ENCODE results near the gene GSTO2. TPM values are rescaled to one million over a fixed set of nuclear protein-coding genes. Genes with fewer than 3 reads are reported as not detected.

Gene GSTO2
- total RNA-seq, 1 donor from 2014 or later, result 1.2 TPM

- peak overlapping the region; percentile 95 for H3K9ac ChIP-seq (ENCODE audit: low read length)
- peaks cover 92% of the 10 kb centered on the region for H3K79me2 ChIP-seq (ENCODE audit: insufficient read depth, low read length)
- no peaks in the 10 kb centered on the region for H3K9me3 ChIP-seq (ENCODE audit: insufficient read depth, low read depth, low read length)
- H3K36me3 Mint-ChIP-seq (ENCODE audit: low read depth, unreplicated experiment), result no peaks in the 10 kb centered on the region
- TF ChIP-seq EZH2 (IDR thresholded peaks at IDR 0.05; ENCODE audit: insufficient read depth, low read length), result no peak
- TF ChIP-seq CTCF (IDR thresholded peaks at IDR 0.05; ENCODE audit: insufficient read depth, low read depth, low read length), result no peak
- no peak overlapping the region for H3K4me3 ChIP-seq (ENCODE audit: insufficient read depth, low read depth, low read length)
- H2AFZ ChIP-seq (ENCODE audit: low read depth, low read length), result no peak overlapping the region
- H3K36me3 ChIP-seq (ENCODE audit: insufficient read depth, low read length), result peaks cover 5% of the 10 kb centered on the region
- peaks cover 87% of the 10 kb centered on the region for H3K4me1 ChIP-seq (ENCODE audit: insufficient read depth, low read length)
- no peaks in the 10 kb centered on the region for H3K27me3 ChIP-seq (ENCODE audit: insufficient read depth, low read length)
- H3K27ac ChIP-seq (ENCODE audit: low read depth, low read length), result peak overlapping the region; percentile 99
- H3K9me3 Mint-ChIP-seq (ENCODE audit: unreplicated experiment), result no peaks in the 10 kb centered on the region
- no peak for DNase-seq (ENCODE audit: low read depth)
- H3K27me3 Mint-ChIP-seq (ENCODE audit: low read depth, unreplicated experiment), result no peaks in the 10 kb centered on the region
- no peak for FAIRE-seq
- H3K4me1 Mint-ChIP-seq (ENCODE audit: low read depth, unreplicated experiment), result peaks cover 59% of the 10 kb centered on the region
- peaks cover 84% of the 10 kb centered on the region for H4K20me1 ChIP-seq (ENCODE audit: insufficient read depth, low read length)
- peak overlapping the region; percentile 91 for H3K27ac Mint-ChIP-seq (ENCODE audit: unreplicated experiment)
- H3K4me2 ChIP-seq (ENCODE audit: low read length), result peak overlapping the region; percentile 87
- no peak overlapping the region for H3K4me3 Mint-ChIP-seq (ENCODE audit: unreplicated experiment)
Measured at GRCh38 chr10:104332243-104333031, 63.5 kb downstream of the GSTO2 start.

- Mint-ChIP-seq H3K36me3 (ENCODE audit: low read depth, unreplicated experiment) (no peaks in the 10 kb centered on the region), H3K27me3 (ENCODE audit: low read depth, unreplicated experiment) (no peaks in the 10 kb centered on the region), H3K9me3 (ENCODE audit: unreplicated experiment) (no peaks in the 10 kb centered on the region), H3K4me1 (ENCODE audit: low read depth, unreplicated experiment) (peaks cover 52% of the 10 kb centered on the region), H3K27ac (ENCODE audit: unreplicated experiment) (peak overlapping the region; percentile 91), H3K4me3 (ENCODE audit: unreplicated experiment) (no peak overlapping the region)
- FAIRE-seq (no peak), DNase-seq (ENCODE audit: low read depth) (no peak)
- Histone ChIP-seq H3K4me2 (ENCODE audit: low read length) (peak overlapping the region; percentile 87), H3K9me3 (ENCODE audit: insufficient read depth, low read depth, low read length) (no peaks in the 10 kb centered on the region), H3K4me3 (ENCODE audit: insufficient read depth, low read depth, low read length) (no peak overlapping the region), H3K27me3 (ENCODE audit: insufficient read depth, low read length) (no peaks in the 10 kb centered on the region), H3K79me2 (ENCODE audit: insufficient read depth, low read length) (peaks cover 92% of the 10 kb centered on the region), H3K9ac (ENCODE audit: low read length) (peak overlapping the region; percentile 95), H3K27ac (ENCODE audit: low read depth, low read length) (peak overlapping the region; percentile 99), H2AFZ (ENCODE audit: low read depth, low read length) (no peak overlapping the region), H3K4me1 (ENCODE audit: insufficient read depth, low read length) (peaks cover 79% of the 10 kb centered on the region), H3K36me3 (ENCODE audit: insufficient read depth, low read length) (peaks cover 5% of the 10 kb centered on the region), H4K20me1 (ENCODE audit: insufficient read depth, low read length) (peaks cover 77% of the 10 kb centered on the region)
- TF ChIP-seq EZH2 (IDR thresholded peaks at IDR 0.05; ENCODE audit: insufficient read depth, low read length) (no peak), CTCF (IDR thresholded peaks at IDR 0.05; ENCODE audit: insufficient read depth, low read depth, low read length) (no peak)
Measured at GRCh38 chr10:104333032-104333727, 64.2 kb downstream of the GSTO2 start.
